Activated gamma-delta T cell (primary cell): Measurements from ENCODE around the gene ADAM23.

Experiments
- DNase-seq: peaks from one replicate; lab custom pipeline; 2025; lab: John Stamatoyannopoulos, UW

Gene ADAM23

GRCh38 chr2:206511283-206511682, 68.0 kb downstream of the ADAM23 start:
- no peak for DNase-seq

GRCh38 chr2:206512999-206513398, 69.7 kb downstream of the ADAM23 start:
- no peak for DNase-seq

GRCh38 chr2:206515580-206515979, 72.2 kb downstream of the ADAM23 start:
- DNase-seq, result no peak

- DNase-seq, result no peak
These were observed 75.7 kb downstream of the ADAM23 start for GRCh38 chr2:206518997-206519396.

GRCh38 chr2:206520450-206520849, 77.1 kb downstream of the ADAM23 start:
- no peak for DNase-seq

GRCh38 chr2:206521115-206521514, 77.8 kb downstream of the ADAM23 start:
- no peak for DNase-seq

GRCh38 chr2:206521612-206522011, 78.3 kb downstream of the ADAM23 start:
- DNase-seq, result no peak

GRCh38 chr2:206526416-206526815, 83.1 kb downstream of the ADAM23 start:
- no peak for DNase-seq

GRCh38 chr2:206527153-206527552, 83.8 kb downstream of the ADAM23 start:
- DNase-seq, result no peak

GRCh38 chr2:206530727-206531126, 87.4 kb downstream of the ADAM23 start:
- DNase-seq, result no peak

GRCh38 chr2:206531996-206532543, 88.7 kb downstream of the ADAM23 start:
- DNase-seq, result no peak

GRCh38 chr2:206533977-206534376, 90.6 kb downstream of the ADAM23 start:
- no peak for DNase-seq

- no peak for DNase-seq
These were observed 92.1 kb downstream of the ADAM23 start for GRCh38 chr2:206535260-206535986.

GRCh38 chr2:206540757-206541156, 97.4 kb downstream of the ADAM23 start:
- no peak for DNase-seq

- no peak for DNase-seq
These were observed 99.7 kb downstream of the ADAM23 start for GRCh38 chr2:206543073-206543472.

- DNase-seq, result no peak
These were observed 105.1 kb downstream of the ADAM23 start for GRCh38 chr2:206548383-206548782.

- DNase-seq, result no peak
These were observed 112.4 kb downstream of the ADAM23 start for GRCh38 chr2:206555721-206556120.

- no peak for DNase-seq
These were observed 113.1 kb downstream of the ADAM23 start for GRCh38 chr2:206556357-206556949.

- DNase-seq, result no peak
These were observed 114.0 kb downstream of the ADAM23 start for GRCh38 chr2:206557321-206557720.

GRCh38 chr2:206558492-206558891, 115.2 kb downstream of the ADAM23 start:
- no peak for DNase-seq

- DNase-seq, result no peak
These were observed 118.6 kb downstream of the ADAM23 start for GRCh38 chr2:206561962-206562361.

- no peak for DNase-seq
These were observed 119.0 kb downstream of the ADAM23 start for GRCh38 chr2:206562375-206562774.

- DNase-seq, result no peak
These were observed 120.0 kb downstream of the ADAM23 start for GRCh38 chr2:206563374-206563773.
